PC-3 (cell line): ENCODE measurements around the gene RAPGEF3.

Experiments
- CTCF ChIP-seq: fragments of 300-600 bp; sonication (generic); conservative IDR thresholded peaks from 2 replicates; pipeline ENCODE4 v1.5.1; 2017; ENCODE audit warnings: antibody characterized with exemption, low read depth, mild to moderate bottlenecking, low read length
- EZH2 ChIP-seq: fragments of 300-600 bp; sonication (generic); IDR thresholded peaks from one replicate; pipeline ENCODE4 v1.6.1; 2017; ENCODE audit warnings: antibody characterized with exemption, mild to moderate bottlenecking, low read length; ENCODE audit not compliant: unreplicated experiment

- TF ChIP-seq CTCF (no peak), EZH2 (no peak)
Measured at GRCh38 chr12:47777741-47778558, 19.3 kb upstream of the RAPGEF3 start.
